ENCODE results near the gene FPGS. TPM values are rescaled to one million over a fixed set of nuclear protein-coding genes. Genes with fewer than 3 reads are reported as not detected.

The FPGS gene
- total RNA-seq, 1 donor from 2014 or later, result 68.9 TPM

GRCh38 chr9:127847178-127847510 is 44.5 kb downstream of the FPGS start:
- intact Hi-C loops (cut with DNase I), result no loop called here
- ATAC-seq (peak; percentile 51), DNase-seq (no peak)
- Histone ChIP-seq H3K4me3 (peak overlapping the region; percentile 3), H3K4me1 (peaks cover 44% of the 10 kb centered on the region), H3K27ac (peak overlapping the region; percentile 56), H3K27me3 (no peaks in the 10 kb centered on the region), H3K36me3 (peaks cover 21% of the 10 kb centered on the region), H3K9me3 (no peaks in the 10 kb centered on the region)
- TF ChIP-seq CTCF (IDR thresholded peaks at IDR 0.05), result no peak

GRCh38 chr9:127847833-127848755 is 45.4 kb downstream of the FPGS start:
- peak overlapping the region; percentile 10 for H3K4me3 ChIP-seq
- H3K27me3 ChIP-seq, result no peaks in the 10 kb centered on the region
- no peak for DNase-seq
- H3K4me1 ChIP-seq, result peaks cover 48% of the 10 kb centered on the region
- no peaks in the 10 kb centered on the region for H3K9me3 ChIP-seq
- peaks cover 12% of the 10 kb centered on the region for H3K36me3 ChIP-seq
- intact Hi-C loops (cut with DNase I), result no loop called here
- ATAC-seq, result no peak
- no peak for TF ChIP-seq CTCF (IDR thresholded peaks at IDR 0.05)
- H3K27ac ChIP-seq, result peak overlapping the region; percentile 56

GRCh38 chr9:127848756-127849504 is 46.2 kb downstream of the FPGS start:
- no peak for DNase-seq
- Histone ChIP-seq H3K27me3 (no peaks in the 10 kb centered on the region), H3K9me3 (no peaks in the 10 kb centered on the region), H3K4me3 (peak overlapping the region; percentile 3), H3K4me1 (peaks cover 46% of the 10 kb centered on the region), H3K36me3 (peaks cover 8% of the 10 kb centered on the region), H3K27ac (no peak overlapping the region)
- ATAC-seq, result no peak
- intact Hi-C loops (cut with DNase I), result no loop called here
- no peak for TF ChIP-seq CTCF (IDR thresholded peaks at IDR 0.05)

GRCh38 chr9:127850286-127850830 is 47.7 kb downstream of the FPGS start:
- DNase-seq (no peak), ATAC-seq (no peak)
- Histone ChIP-seq H3K4me3 (peak overlapping the region; percentile 81), H3K36me3 (peaks cover 8% of the 10 kb centered on the region), H3K27ac (peak overlapping the region; percentile 1), H3K4me1 (peaks cover 50% of the 10 kb centered on the region), H3K9me3 (no peaks in the 10 kb centered on the region), H3K27me3 (no peaks in the 10 kb centered on the region)
- intact Hi-C loops (cut with DNase I), result no loop called here
- TF ChIP-seq CTCF (IDR thresholded peaks at IDR 0.05), result no peak

GRCh38 chr9:127852829-127853228 is 50.1 kb downstream of the FPGS start:
- peaks cover 44% of the 10 kb centered on the region for H3K4me1 ChIP-seq
- H3K36me3 ChIP-seq, result peaks cover 8% of the 10 kb centered on the region
- H3K27me3 ChIP-seq, result no peaks in the 10 kb centered on the region
- DNase-seq, result no peak
- ATAC-seq, result no peak
- no peaks in the 10 kb centered on the region for H3K9me3 ChIP-seq
- H3K27ac ChIP-seq, result peak overlapping the region; percentile 88
- intact Hi-C loops (cut with DNase I), result no loop called here
- no peak for TF ChIP-seq CTCF (IDR thresholded peaks at IDR 0.05)
- peak overlapping the region; percentile 81 for H3K4me3 ChIP-seq
